Measurements from ENCODE around the gene PTK7.
"Not testable (repeated sequence)": the region's sequence is repeated elsewhere in the genome, so short reads cannot be mapped to it uniquely, and the experiment has no call there.

PTK7 gene

GRCh38 chr6:43040542-43041257 is 35.4 kb upstream of the PTK7 start:
- TF ChIP-seq ELF4 (IDR thresholded peaks at IDR 0.05), result no peak
- no peak for TF ChIP-seq FOXK2 (IDR thresholded peaks at IDR 0.05)
- TF ChIP-seq NFRKB (IDR thresholded peaks at IDR 0.05), result no peak
- no peak for TF ChIP-seq HDGF (IDR thresholded peaks at IDR 0.05; ENCODE audit: borderline replicate concordance)
- TF ChIP-seq LEF1 (IDR thresholded peaks at IDR 0.05; ENCODE audit: borderline replicate concordance), result no peak
- TF ChIP-seq FOXA1 (IDR thresholded peaks at IDR 0.05), result no peak
- TF ChIP-seq SUZ12 (IDR thresholded peaks at IDR 0.05), result no peak
- TF ChIP-seq SP1 (IDR thresholded peaks at IDR 0.05), result no peak
- no peak for TF ChIP-seq FOXM1 (IDR thresholded peaks at IDR 0.05; ENCODE audit: borderline replicate concordance)
- TF ChIP-seq ZNF384 (IDR thresholded peaks at IDR 0.05), result no peak
- TF ChIP-seq BHLHE40 (IDR thresholded peaks at IDR 0.05; ENCODE audit: borderline replicate concordance), result no peak
- no peak for TF ChIP-seq ARNT (IDR thresholded peaks at IDR 0.05)
- no peak for TF ChIP-seq TARDBP (IDR thresholded peaks at IDR 0.05)
- TF ChIP-seq L3MBTL2 (conservative IDR thresholded peaks at IDR 0.05), result no peak
- no peak for TF ChIP-seq CTBP1 (IDR thresholded peaks at IDR 0.05; ENCODE audit: borderline replicate concordance)
- TF ChIP-seq PKNOX1 (IDR thresholded peaks at IDR 0.05), result no peak
- DNase-seq (ENCODE audit: extremely low spot score), result no peak
- CTCF ChIA-PET, result no interaction called here
- POLR2A ChIA-PET, result interaction anchor here (0.7 to 2.5 kb wide), 5 partner anchors 10 to 57 kb away, joined by 3 to 15 read pairs (median 5); partner anchors contain the start of genes CUL7, KLC4, MRPL2 and PPP2R5D

- POLR2A ChIA-PET, result interaction anchor here (0.7 to 1.8 kb wide), 4 partner anchors 11 to 27 kb away, joined by 3 to 6 read pairs (median 4); partner anchors contain the start of genes KLC4, KLHDC3, MRPL2 and RRP36
- CTCF ChIA-PET; DNase-seq (ENCODE audit: extremely low spot score): not testable (repeated sequence)
These were observed 34.6 kb upstream of the PTK7 start for GRCh38 chr6:43041475-43041874.

- no peak for TF ChIP-seq CTBP1 (IDR thresholded peaks at IDR 0.05; ENCODE audit: borderline replicate concordance)
- TF ChIP-seq ZNF384 (IDR thresholded peaks at IDR 0.05), result no peak
- TF ChIP-seq L3MBTL2 (conservative IDR thresholded peaks at IDR 0.05), result no peak
- TF ChIP-seq BHLHE40 (IDR thresholded peaks at IDR 0.05; ENCODE audit: borderline replicate concordance), result no peak
- no peak for TF ChIP-seq PKNOX1 (IDR thresholded peaks at IDR 0.05)
- TF ChIP-seq SP1 (IDR thresholded peaks at IDR 0.05), result no peak
- no peak for TF ChIP-seq FOXM1 (IDR thresholded peaks at IDR 0.05; ENCODE audit: borderline replicate concordance)
- TF ChIP-seq LEF1 (IDR thresholded peaks at IDR 0.05; ENCODE audit: borderline replicate concordance), result no peak
- no peak for TF ChIP-seq FOXK2 (IDR thresholded peaks at IDR 0.05)
- TF ChIP-seq NFRKB (IDR thresholded peaks at IDR 0.05), result no peak
- ChIA-PET POLR2A (interaction anchor here (0.7 to 1.8 kb wide), 3 partner anchors 11 to 21 kb away, joined by 3 to 4 read pairs (median 3); partner anchors contain the start of genes CUL7, KLC4, MRPL2 and RRP36), CTCF (no interaction called here)
- DNase-seq (ENCODE audit: extremely low spot score), result no peak
These were observed 32.8 kb upstream of the PTK7 start for GRCh38 chr6:43043310-43043709.

DNA sequence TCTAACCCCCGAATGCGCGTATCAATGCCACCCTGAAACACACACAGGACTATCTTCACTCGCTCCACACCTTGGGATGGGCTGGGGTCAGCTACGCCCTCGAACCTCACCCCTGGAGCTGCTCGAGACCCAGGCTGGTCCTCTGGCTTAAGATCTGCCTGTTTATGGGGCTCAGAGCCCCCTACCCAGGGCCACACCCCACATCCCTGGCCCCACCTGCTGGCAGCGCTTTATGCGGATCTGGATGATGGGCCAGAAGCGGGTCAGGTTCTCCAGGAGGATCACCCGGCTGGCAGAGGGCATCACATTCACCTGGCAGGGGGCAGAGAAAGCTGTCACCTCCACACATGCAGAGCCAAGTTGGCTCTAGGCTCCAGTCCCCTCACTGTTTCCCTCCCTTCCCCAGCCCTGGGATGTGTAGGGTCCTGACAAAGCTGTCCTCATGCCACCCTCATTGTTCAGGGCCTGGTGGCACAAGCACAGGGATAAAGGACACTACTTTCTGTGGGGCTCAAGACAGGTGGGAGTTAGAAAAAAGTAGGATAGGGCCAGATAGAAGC is 30.7 kb upstream of the PTK7 start:
- DNase-seq (ENCODE audit: extremely low spot score), result no peak
- ChIA-PET CTCF (no interaction called here), POLR2A (interaction anchor here (1.7 kb wide), 1 partner anchor 8 kb away, joined by 7 read pairs; the partner anchor contains the start of gene CUL7)
- TF ChIP-seq FOXM1 (IDR thresholded peaks at IDR 0.05; ENCODE audit: borderline replicate concordance) (no peak), LEF1 (IDR thresholded peaks at IDR 0.05; ENCODE audit: borderline replicate concordance) (no peak), L3MBTL2 (conservative IDR thresholded peaks at IDR 0.05) (no peak)

DNA sequence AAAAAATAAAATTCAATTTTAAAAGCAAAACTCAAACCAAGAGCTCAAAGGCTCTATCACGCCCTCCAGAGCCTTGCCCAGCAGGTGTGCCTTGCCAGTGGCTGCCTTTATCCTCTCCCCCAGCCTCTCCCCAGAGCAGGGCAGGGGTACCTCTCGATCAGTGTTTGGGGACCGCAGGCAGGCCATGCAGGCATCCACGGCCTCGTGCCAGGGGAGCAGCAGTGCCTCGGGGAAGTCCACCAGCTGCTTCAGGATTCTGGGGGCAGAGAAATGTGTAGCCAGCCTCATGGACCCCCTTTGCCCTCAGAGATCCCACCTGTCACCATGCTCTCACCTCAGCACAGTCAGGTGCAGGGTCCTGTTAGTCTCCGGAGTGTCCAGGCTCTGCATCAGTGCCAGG is 28.1 kb upstream of the PTK7 start:
- TF ChIP-seq PKNOX1 (IDR thresholded peaks at IDR 0.05) (no peak), HDGF (IDR thresholded peaks at IDR 0.05; ENCODE audit: borderline replicate concordance) (no peak), NFRKB (IDR thresholded peaks at IDR 0.05) (no peak), ELF4 (IDR thresholded peaks at IDR 0.05) (no peak), SP1 (IDR thresholded peaks at IDR 0.05) (no peak), BHLHE40 (IDR thresholded peaks at IDR 0.05; ENCODE audit: borderline replicate concordance) (no peak), ZNF384 (IDR thresholded peaks at IDR 0.05) (no peak), ARNT (IDR thresholded peaks at IDR 0.05) (no peak), CTBP1 (IDR thresholded peaks at IDR 0.05; ENCODE audit: borderline replicate concordance) (no peak), FOXA1 (IDR thresholded peaks at IDR 0.05) (no peak), FOXK2 (IDR thresholded peaks at IDR 0.05) (no peak), LEF1 (IDR thresholded peaks at IDR 0.05; ENCODE audit: borderline replicate concordance) (no peak)
- DNase-seq (ENCODE audit: extremely low spot score), result no peak
- POLR2A ChIA-PET, result interaction anchor here (1.6 to 2.6 kb wide), 2 partner anchors 12 to 33 kb away, joined by 5 to 11 read pairs; partner anchors contain the start of genes KLC4 and MRPL2
- CTCF ChIA-PET, result no interaction called here

- no peak for TF ChIP-seq CTBP1 (IDR thresholded peaks at IDR 0.05; ENCODE audit: borderline replicate concordance)
- no peak for TF ChIP-seq FOXK2 (IDR thresholded peaks at IDR 0.05)
- TF ChIP-seq PKNOX1 (IDR thresholded peaks at IDR 0.05), result no peak
- TF ChIP-seq HDGF (IDR thresholded peaks at IDR 0.05; ENCODE audit: borderline replicate concordance), result no peak
- no peak for TF ChIP-seq FOXM1 (IDR thresholded peaks at IDR 0.05; ENCODE audit: borderline replicate concordance)
- TF ChIP-seq SUZ12 (IDR thresholded peaks at IDR 0.05), result no peak
- ChIA-PET POLR2A (interaction anchor here (1.0 kb wide), 1 partner anchor 10 kb away, joined by 4 read pairs; no protein-coding TSS in a partner anchor), CTCF (no interaction called here)
- no peak for DNase-seq (ENCODE audit: extremely low spot score)
These were observed 25.1 kb upstream of the PTK7 start for GRCh38 chr6:43050981-43051380.

All from HEK293T (cell line).